ENCODE measurements around the gene CCDC3. TPM values are rescaled to one million over a fixed set of nuclear protein-coding genes. Genes with fewer than 3 reads are reported as not detected.

The CCDC3 gene
- total RNA-seq, 1 experiment from 2014 or later: 2.8 TPM

DNA sequence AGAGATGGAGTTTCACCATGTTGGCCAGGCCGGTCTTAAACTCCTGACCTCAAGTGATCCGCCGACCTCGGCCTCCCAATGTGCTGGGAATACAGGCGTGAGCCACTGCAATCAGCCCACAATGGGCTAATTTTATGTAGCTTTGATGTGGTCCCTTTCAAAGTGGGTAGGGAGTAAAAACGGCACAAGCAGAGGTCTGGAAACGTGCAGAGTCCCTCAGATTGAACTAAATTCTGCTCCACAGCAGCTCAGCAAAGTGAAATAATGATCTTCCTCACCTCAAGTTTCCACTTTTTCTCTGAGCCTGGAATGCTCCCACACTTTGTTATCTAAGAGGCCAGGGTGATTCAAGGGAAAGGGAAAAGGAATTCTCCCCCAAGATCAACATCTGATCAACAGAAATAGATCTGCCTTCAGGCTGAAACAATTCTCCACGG, 6.1 kb downstream of the CCDC3 start:
- intact Hi-C loops (cut with micrococcal nuclease; ENCODE audit: unreplicated experiment): no loop called here
- TF ChIP-seq EZH2 (IDR thresholded peaks at IDR 0.05; ENCODE audit: borderline replicate concordance, low read depth, low read length, poor library complexity, severe bottlenecking): no peak
- TF ChIP-seq, protein P1, sequence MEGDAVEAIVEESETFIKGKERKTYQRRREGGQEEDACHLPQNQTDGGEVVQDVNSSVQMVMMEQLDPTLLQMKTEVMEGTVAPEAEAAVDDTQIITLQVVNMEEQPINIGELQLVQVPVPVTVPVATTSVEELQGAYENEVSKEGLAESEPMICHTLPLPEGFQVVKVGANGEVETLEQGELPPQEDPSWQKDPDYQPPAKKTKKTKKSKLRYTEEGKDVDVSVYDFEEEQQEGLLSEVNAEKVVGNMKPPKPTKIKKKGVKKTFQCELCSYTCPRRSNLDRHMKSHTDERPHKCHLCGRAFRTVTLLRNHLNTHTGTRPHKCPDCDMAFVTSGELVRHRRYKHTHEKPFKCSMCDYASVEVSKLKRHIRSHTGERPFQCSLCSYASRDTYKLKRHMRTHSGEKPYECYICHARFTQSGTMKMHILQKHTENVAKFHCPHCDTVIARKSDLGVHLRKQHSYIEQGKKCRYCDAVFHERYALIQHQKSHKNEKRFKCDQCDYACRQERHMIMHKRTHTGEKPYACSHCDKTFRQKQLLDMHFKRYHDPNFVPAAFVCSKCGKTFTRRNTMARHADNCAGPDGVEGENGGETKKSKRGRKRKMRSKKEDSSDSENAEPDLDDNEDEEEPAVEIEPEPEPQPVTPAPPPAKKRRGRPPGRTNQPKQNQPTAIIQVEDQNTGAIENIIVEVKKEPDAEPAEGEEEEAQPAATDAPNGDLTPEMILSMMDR (conservative IDR thresholded peaks at IDR 0.05; ENCODE audit: low read depth, low read length): no peak
- Histone ChIP-seq H3K9me3 (ENCODE audit: low read depth, low read length, poor library complexity, severe bottlenecking) (no peaks in the 10 kb centered on the region), H3K27ac (ENCODE audit: low read depth, low read length, poor library complexity, severe bottlenecking) (no peak overlapping the region), H3K4me3 (ENCODE audit: low read depth, low read length, poor library complexity, severe bottlenecking) (no peak overlapping the region), H3K27me3 (replicated peaks; ENCODE audit: insufficient read depth, low read depth, low read length, poor library complexity) (no peaks in the 10 kb centered on the region), H3K4me1 (ENCODE audit: insufficient read depth, low read length, poor library complexity, severe bottlenecking) (no peaks in the 10 kb centered on the region), H3K36me3 (ENCODE audit: insufficient read depth, low read length, poor library complexity, severe bottlenecking) (no peaks in the 10 kb centered on the region)
- ChIA-PET POLR2A (ENCODE audit: low non-redundant PET) (no interaction called here), CTCF (no interaction called here)
- no peak for DNase-seq (ENCODE audit: low spot score)
- BruUV-seq (replicated peaks): no TSS peak

DNA sequence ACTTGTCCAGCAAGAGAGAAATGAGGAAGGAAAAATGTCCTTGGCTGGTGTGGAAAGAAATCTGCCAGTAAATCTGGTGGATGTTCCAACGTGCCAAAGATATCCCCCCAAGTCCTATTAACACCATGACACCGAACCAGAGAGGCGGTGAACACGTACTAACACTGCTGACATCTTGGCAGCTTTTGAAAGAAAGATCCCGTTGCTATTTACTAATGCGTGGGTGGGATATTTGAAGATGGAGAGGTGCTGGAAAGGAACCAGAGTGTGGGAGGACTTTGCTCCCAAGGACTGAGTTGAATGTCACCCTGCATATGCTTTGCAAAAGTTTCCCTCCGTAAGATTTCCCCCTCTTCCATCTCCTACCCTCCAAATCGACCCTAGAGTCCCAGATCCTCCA, 7.9 kb downstream of the CCDC3 start:
- Histone ChIP-seq H3K9me3 (ENCODE audit: low read depth, low read length, poor library complexity, severe bottlenecking) (no peaks in the 10 kb centered on the region), H3K4me3 (ENCODE audit: low read depth, low read length, poor library complexity, severe bottlenecking) (no peak overlapping the region), H3K27me3 (replicated peaks; ENCODE audit: insufficient read depth, low read depth, low read length, poor library complexity) (no peaks in the 10 kb centered on the region), H3K27ac (ENCODE audit: low read depth, low read length, poor library complexity, severe bottlenecking) (no peak overlapping the region), H3K4me1 (ENCODE audit: insufficient read depth, low read length, poor library complexity, severe bottlenecking) (no peaks in the 10 kb centered on the region), H3K36me3 (ENCODE audit: insufficient read depth, low read length, poor library complexity, severe bottlenecking) (no peaks in the 10 kb centered on the region)
- BruUV-seq (replicated peaks): no TSS peak
- ChIA-PET POLR2A (ENCODE audit: low non-redundant PET) (no interaction called here), CTCF (no interaction called here)
- DNase-seq (ENCODE audit: low spot score): no peak
- intact Hi-C loops (cut with micrococcal nuclease; ENCODE audit: unreplicated experiment): loop anchor here (1.0 kb wide), 1 partner anchor 12 kb away; no protein-coding TSS in a partner anchor
- TF ChIP-seq, protein P1 (conservative IDR thresholded peaks at IDR 0.05; ENCODE audit: low read depth, low read length): no peak
- no peak for TF ChIP-seq EZH2 (IDR thresholded peaks at IDR 0.05; ENCODE audit: borderline replicate concordance, low read depth, low read length, poor library complexity, severe bottlenecking)

DNA sequence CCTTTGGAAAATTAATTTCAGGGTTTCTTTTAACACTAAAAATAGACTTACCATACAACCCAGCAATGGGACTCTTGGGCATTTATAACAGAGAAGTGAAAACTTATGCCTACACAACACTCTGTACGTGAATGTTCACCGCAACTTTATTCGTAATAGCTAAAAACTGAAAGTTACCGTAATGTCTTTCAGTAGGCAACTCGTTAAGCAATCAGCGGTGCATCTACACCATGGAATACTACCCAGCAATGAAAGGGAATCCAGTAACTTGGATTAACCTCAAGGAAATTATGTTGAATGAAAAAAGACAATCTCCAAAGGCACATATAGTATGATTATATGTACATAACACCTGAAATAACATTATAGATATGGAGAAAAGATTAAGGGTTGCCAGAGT, 16.2 kb downstream of the CCDC3 start:
- Histone ChIP-seq H3K4me3 (ENCODE audit: low read depth, low read length, poor library complexity, severe bottlenecking) (no peak overlapping the region), H3K27me3 (replicated peaks; ENCODE audit: insufficient read depth, low read depth, low read length, poor library complexity) (no peaks in the 10 kb centered on the region), H3K36me3 (ENCODE audit: insufficient read depth, low read length, poor library complexity, severe bottlenecking) (no peaks in the 10 kb centered on the region), H3K9me3 (ENCODE audit: low read depth, low read length, poor library complexity, severe bottlenecking) (no peaks in the 10 kb centered on the region), H3K4me1 (ENCODE audit: insufficient read depth, low read length, poor library complexity, severe bottlenecking) (peaks cover 3% of the 10 kb centered on the region), H3K27ac (ENCODE audit: low read depth, low read length, poor library complexity, severe bottlenecking) (no peak overlapping the region)
- no TSS peak for BruUV-seq (replicated peaks)
- POLR2A ChIA-PET (ENCODE audit: low non-redundant PET): no interaction called here
- TF ChIP-seq, protein P1 (conservative IDR thresholded peaks at IDR 0.05; ENCODE audit: low read depth, low read length): no peak
- TF ChIP-seq EZH2 (IDR thresholded peaks at IDR 0.05; ENCODE audit: borderline replicate concordance, low read depth, low read length, poor library complexity, severe bottlenecking): no peak
- no peak for DNase-seq (ENCODE audit: low spot score)
- CTCF ChIA-PET: no interaction called here
- intact Hi-C loops (cut with micrococcal nuclease; ENCODE audit: unreplicated experiment): no loop called here
